EH (cell line): Measurements from ENCODE around the gene ASTL.
"Not testable (repeated sequence)": the region's sequence is repeated elsewhere in the genome, so short reads cannot be mapped to it uniquely, and the experiment has no call there.

Experiments used
- DNase-seq: peaks from one replicate; pipeline ENCODE4 v3.0.0-alpha.2; 2015; ENCODE audit warnings: low read depth

Gene ASTL

DNA sequence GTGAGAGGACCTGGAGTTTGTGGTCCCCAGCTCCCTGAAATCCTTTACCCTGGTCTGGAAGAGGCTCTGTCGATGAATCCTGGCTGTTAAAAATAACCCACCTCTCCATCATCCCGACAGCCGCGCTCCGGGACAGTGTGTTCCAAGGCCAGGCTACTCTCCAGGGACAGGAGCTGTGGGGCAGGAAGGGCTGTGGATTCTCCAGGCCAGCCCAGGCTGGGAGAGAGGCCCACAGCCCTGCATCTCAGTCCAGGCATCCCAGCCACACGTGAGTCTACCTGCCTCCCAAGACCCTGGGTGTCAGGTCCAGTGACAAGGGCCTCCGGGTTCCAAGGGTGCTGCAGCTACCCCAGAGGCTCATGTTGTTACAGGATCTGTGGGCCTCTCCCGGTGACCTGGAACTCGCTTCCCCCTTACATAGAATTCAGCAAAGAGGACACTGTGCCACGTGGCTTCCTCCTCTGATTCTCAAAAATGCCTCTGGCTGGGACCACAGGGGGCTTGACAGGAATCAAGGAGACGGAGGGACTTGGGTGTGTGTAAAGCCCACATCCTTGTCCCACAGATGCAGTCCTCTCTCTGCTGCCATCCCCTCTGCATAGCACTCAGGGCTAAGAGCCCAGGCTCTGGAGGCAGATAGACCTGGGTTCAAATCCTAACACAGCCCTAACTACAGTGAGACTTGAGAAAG is 39.3 kb downstream of the ASTL start:
- no peak for DNase-seq

GRCh38 chr2:96097951-96098823 is 40.1 kb downstream of the ASTL start:
- DNase-seq: no peak

- no peak for DNase-seq
Observed at GRCh38 chr2:96097441-96097840, 40.9 kb downstream of the ASTL start.

DNA sequence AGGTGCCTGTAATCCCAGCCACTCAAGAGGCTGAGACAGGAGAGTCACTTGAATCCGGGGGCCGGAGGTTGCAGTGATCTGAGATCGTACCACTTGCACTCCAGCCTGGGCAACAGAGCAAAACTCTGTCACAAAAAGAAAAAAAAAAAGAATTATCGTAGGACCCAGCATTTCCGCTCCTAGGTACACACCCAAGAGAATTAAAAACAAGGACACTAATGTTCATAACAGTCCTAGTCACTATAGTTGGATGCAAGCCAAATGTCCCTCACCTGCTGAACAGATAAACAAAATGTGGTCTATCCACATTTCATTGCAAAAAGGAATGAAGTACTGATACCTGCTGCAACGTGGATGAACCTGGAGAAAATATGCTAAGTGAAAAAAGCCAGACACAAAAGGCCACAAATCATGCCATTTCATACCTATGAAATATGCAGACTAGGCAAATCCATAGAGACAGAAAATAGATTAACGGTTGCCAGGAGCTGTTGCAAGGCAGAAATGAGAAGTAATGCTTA is 43.1 kb downstream of the ASTL start:
- DNase-seq: no peak

- DNase-seq: no peak
Observed at GRCh38 chr2:96093528-96093927, 44.8 kb downstream of the ASTL start.

GRCh38 chr2:96092951-96093350 is 45.4 kb downstream of the ASTL start:
- DNase-seq: no peak

DNA sequence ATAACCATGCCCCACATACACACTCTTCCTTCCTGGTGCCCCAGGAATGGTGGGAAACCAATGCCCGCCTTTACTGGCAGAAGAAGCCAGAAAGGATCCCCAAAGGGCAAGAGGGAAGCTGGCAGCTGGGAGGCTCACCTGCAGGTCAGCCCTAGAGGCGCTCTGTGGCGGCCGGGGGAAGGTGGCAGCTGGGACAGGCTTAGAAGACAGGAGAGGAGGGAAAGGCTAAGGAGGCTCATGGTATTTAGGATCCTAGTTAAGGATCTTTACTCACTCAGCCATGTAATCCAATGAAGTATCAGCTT is 45.8 kb downstream of the ASTL start:
- no peak for DNase-seq

DNA sequence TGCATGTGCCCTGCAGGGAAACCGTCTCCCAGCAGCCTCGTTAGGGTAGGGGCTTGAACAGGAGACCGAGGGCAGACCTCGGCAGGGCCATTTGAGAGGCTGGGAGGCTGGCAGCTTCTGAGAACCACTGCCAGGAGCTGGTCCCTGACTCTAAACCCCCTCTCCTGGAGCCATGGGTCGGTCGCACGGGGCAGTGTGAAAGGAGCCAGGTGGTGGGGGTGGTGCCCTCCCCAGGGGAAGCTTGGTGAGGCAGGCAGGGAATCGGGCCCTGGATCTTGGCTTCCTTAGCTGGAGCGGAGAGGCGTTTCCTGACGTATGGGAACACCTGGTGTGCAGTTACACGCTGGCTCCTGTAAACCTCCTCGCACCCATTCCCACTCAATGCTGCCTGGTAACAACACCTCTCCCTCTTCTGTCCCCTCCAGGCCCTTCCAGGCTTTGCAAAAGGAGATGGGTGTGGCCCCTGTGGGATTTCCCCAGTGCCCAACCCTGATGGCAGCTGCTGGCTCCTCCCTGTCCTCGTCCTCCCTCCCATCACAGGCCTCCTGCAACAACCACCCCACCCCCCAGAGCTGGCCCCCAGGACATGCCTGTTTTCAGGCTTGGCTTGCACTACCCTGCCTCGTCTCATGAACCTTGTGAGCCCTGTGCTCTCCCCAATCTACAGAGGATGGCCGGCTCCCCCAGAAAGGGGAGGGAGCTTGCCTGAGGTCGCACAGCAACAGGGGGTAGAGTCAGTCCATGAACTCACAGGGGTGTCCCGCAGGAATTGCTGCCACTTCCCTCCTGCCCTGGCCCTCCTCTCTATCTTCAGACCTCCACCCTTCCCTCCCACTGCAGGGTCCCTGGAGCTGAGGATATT is 46.4 kb downstream of the ASTL start:
- no peak for DNase-seq

- DNase-seq: no peak
Observed at GRCh38 chr2:96091141-96091710, 47.1 kb downstream of the ASTL start.

DNA sequence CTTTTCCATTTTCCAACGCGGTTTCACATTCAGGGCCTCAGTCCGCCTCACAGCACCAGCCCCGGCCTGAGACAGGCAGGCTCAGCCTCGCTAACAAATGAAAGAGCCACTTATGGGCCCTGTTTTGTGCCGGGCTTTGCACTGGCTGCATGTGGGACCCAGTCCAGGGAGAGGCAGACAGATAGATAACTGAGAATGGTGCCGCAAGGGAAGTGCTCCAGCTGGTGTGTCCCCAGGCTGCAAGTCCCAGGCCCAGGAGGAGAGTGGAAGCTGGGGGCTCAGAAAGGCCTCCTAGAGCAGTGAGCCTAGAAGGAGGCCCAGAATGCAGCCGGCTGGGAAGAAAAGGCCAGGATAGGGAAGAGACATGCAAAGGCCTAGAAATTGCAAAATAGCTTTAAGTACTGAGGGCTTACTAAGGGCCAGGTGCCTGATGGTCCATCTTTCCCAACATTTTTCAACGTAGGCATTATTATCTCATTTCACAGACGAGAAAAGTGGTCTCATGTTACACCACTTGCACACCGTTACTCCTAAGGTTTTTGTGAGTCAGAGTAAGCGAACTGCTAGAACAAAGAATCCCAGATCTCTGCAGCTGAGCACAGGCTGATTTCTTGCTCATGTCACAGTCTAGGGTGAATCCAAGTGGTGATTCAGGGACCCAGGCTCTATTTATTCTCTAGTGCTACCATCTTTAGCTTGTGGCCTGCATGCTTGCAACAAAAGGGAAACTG is 47.9 kb downstream of the ASTL start:
- DNase-seq: no peak

DNA sequence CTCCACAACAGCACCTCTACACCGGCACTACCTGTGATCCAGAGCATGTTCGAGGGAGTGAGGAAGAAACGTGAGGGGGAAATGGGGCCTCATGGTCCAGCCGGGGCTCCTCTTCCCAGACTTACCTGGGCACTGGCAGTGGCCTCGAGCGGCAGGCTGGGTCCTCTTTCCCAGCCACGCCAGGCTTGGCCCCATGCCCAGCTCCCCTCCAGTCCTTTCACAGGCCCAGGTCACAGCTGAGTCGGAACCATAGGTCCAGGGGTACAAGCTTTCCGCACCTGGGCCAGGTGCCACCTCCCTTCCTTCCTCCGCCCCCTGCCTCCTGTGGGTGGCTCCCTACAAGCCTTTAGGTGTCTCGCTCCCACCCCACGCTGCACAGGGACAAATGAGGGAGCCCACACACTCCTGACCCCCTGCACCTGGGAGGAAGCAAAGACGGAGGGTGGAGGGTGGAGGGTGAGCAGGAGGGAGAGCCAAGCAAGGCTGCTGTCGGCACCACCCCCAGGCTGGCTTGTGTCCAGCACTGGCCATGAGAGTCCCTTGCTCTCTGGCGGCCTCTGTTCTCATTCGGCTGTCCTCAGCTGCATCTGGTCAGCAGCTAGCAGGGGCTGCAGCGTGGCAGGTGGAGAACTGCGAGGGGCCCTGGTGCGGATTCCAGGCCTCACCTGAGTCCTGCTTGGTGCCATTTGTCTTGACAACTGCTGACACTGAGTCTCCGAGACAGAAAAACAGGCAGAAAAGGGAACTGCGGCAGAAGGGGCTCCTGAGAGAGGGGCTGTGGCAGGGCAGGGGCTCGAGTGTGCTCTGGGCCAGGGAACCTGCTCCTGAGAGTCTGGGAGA is 48.7 kb downstream of the ASTL start:
- no peak for DNase-seq

DNA sequence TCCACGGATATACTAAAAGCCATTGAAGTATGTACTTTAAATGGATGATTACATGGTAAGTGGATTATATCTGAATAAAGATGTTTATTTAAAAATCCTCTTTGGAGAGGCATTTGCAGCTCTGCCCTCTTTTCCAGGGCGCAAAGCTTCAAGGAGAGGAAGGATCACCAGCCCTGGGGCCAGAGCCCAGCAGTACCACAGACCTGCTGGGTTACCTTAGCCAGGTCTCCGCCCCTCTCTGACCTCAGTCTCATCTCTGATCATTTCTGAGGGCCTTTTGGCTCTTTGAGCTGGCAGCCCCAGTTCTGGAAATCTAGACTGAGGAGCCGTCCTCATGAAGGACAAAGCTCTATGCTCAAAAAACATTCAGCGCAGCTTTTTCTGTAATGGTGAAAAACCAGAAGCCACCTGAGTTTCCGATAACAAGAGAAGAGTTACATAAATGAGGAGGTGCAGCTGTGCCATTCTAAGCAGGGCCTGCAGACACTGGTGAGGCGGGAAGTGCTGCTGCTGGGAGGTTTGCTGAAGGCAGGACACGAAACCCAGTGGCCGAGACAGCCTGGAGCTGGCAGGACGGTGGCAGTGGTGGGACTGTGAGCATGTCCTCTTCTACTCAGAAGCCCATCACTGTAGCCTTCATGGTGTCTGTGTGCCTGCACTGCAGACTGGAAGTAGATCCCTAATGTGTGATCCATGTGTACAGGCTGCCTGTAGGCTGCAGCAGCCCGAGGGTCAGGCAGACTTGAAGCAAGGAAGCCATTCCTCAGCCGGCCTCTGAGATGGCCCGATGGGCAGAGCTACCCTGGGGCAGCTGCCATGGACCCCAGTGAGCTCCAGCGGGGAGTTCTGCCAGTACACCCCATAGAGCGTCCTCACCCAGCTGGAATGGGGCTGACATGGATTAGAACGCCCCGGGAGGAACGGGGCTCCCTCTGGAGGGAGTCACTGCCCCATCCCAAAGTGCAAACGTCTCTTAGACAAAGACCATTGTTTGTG is 49.7 kb downstream of the ASTL start:
- no peak for DNase-seq

DNA sequence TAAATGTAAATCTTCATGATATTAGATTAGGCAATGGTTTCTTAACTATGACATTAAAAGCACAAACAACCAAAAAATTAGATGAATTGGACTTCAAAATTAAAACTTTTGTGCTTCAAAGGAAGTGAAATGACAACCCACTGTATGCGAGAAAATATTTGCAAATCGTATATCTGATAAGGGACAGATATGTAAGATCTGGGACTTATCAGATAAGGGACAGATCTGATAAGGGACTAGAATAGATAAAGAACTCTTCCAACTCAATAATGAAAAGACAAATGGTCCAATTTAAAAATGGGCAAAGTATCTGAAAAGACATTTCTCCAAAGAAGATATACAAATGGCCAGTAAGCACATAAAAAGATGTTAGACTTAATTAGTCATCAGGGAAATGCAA is 51.2 kb downstream of the ASTL start:
- no peak for DNase-seq

GRCh38 chr2:96085541-96086355 is 52.6 kb downstream of the ASTL start:
- DNase-seq: no peak

DNA sequence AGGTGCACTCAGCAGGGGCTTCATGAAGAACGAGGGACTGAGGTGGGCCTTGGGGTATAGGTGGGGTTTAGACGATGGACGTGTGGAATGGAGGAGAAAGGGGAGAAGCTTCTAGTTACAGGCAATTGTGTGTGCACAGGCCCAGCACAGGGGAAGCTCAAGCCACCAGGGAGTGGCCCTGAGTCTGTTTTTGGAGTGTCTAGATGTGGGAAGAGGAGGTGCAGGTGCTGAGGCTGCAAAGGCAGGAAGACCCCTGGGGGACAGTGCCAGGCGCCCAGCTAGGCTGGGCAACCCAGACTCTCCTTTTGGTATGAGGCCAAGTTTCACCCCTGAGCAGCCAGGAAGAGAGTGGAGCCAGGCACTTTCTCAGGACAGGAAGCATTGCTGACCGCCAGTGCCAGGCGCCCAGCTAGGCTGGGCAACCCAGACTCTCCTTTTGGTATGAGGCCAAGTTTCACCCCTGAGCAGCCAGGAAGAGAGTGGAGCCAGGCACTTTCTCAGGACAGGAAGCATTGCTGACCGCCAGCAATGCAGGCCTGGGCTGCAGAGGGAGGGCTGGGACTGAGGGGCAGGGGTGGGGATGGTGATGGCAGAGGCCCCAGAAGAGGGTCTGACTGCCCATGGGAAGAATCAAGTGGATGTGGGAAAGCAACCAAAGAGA is 53.3 kb downstream of the ASTL start:
- DNase-seq: not testable (repeated sequence)

- DNase-seq: no peak
Observed at GRCh38 chr2:96083989-96084857, 54.1 kb downstream of the ASTL start.
